HG03342 (cell line): Measurements from ENCODE around the gene FERMT2.
"Not testable (repeated sequence)": the region's sequence is repeated elsewhere in the genome, so short reads cannot be mapped to it uniquely, and the experiment has no call there.

Experiments
- ATAC-seq: cut with Tn5 transposase; IDR thresholded peaks from one replicate; pipeline ENCODE4 v1.9.1; 2021; ENCODE audit warnings: mild to moderate bottlenecking, moderate library complexity; ENCODE audit not compliant: unreplicated experiment

Gene FERMT2

DNA sequence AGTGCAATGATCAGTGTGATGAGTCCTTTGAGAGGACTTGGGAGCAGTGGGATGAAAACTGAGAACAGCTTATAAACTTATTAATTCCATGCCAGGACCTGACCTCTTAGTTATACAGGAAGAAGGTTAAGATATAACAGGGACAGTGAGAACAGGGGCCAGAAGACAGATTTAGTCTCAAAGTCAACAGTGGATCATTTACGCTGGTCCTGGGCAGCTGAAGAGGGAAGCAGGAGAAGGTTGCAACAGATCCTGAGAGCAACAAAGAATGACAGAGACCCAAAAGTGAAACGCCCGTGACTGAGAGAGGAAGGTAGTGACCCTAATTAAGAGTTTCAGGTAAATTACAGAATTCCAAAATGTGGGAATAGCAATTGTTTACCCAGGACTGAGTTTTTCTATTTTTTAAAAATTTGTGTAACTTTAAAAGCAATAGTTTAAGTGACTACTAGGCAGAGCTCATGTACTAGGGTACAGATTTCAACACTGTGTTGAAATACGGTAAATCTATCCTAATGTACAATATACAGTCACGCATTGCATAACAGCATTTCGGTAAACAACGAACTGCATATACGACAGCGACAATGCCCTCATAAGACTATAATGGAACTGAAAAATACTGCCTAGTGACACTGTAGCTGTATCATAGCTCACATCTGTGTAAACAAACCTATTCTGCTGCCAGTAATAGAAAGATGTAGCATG is 81.8 kb downstream of the FERMT2 start:
- ATAC-seq, result no peak

DNA sequence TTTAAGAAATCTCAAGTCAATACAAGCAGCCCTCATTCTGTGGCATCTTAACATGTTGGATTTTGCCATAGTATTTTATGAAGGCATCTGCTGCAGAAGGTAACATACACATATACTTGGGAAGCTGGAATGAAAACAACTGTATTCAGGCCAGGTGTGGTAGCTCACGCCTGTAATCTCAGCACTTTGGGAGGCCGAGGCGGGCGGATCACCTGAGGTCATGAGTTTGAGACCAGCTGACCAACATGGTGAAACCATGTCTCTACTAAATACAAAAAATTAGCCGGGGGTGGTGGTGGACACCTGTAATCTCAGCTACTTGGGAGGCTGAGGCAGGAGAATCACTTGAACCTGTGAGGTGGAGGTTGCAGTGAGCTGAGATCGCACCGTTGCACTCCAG is 86.0 kb downstream of the FERMT2 start:
- not testable (repeated sequence) for ATAC-seq

DNA sequence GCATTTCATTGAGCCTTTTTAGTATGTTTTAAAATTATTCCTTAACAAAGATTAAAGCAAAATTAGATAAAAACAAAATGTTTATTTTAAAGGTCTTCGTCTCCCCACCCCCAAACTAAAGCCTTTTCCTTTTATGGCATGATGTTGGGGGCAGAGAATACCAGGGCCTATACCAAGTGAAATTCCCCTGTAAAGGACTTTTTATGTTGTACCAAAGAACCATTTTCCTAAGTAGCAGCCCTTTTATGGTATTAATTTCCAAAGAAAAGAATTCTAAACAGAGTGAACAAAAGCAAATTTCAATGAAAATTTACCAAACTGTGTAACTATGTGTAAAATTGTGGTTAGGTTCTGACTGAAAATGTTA is 87.5 kb downstream of the FERMT2 start:
- ATAC-seq, result no peak

DNA sequence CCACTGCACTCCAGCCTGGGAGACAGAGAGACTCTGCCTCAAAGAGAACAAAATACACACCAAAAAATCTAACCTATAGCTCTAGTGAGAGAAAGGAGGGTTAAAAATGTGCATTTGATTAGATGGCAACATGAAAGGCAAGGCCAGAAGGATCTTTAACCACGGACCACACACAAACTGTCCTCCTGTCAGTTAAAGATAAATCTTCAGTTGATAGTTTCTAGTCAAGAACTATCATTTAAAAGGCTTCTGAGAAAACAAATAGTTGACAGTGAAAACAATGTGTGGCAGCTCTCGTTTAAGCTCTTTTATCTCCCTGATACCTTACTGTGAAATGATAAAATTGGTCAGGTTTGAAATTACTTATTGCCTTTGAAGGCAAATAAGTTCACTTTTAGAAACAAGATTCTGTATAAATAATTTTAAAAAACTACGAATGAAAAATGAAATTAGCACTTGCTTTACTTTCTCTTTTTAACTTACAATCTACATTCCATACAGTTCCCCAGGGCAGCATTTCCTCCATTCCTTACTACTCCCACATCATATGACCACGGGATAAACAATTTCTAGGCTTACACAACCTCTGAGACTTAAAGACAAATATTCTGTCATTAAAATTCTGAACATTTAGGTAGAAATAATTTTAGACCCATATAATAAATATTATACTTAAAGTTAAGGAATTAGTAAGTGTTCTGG is 88.1 kb downstream of the FERMT2 start:
- no peak for ATAC-seq

DNA sequence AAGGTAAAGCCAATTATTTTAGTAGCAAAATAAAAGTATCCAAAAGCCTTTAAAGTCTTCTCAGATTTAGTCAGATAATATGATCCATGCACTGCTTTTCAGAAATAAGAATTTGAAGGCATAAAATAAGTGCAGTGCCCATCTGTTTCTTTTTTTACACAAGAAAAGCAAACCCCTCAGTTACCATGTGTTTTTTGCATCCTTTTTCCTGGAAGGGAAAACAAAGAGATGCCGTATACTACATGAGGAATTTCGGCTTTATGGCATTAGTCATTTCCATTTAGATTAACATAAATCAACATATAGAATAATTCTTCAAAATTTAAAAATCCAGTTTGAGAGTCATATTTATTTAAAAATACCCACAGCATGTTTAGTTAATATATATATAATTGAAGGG is 89.4 kb downstream of the FERMT2 start:
- ATAC-seq, result no peak

DNA sequence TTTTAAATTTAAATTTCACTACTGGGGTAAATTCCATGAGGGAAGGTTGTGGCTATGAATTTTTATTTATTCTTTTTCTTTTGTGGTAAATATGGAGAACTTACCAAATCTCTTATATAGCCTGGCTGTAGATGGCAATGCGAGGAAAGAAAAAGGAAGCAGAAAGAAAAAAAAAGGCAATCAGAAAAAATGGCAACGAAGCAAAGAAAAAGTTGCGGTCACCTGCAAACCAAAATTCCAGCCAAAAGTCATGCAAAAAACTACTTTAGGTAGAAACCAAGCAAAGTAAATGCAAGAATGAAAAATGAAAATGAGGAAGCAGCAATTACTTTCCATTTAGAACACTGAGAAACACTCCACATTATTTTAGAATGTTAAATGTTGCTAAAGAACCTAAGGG is 89.9 kb downstream of the FERMT2 start:
- ATAC-seq, result no peak

DNA sequence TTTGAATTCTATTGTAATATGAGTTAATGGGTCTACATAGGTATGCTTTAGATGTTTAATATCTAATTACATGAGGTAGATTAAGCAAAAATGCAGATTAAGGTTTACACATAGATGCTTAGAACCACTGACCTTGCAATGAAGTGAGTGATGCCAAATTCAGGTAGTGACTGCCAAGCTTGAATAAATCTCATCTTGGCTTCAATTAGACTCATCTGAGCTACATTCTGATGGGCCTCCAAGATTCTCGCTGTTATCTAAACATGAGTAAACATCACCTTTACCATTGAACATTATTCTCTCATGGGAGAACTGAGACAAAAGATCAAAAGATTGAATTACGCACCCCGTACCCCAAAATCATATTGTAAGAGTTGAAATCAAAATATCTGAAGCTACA is 90.6 kb downstream of the FERMT2 start:
- no peak for ATAC-seq

DNA sequence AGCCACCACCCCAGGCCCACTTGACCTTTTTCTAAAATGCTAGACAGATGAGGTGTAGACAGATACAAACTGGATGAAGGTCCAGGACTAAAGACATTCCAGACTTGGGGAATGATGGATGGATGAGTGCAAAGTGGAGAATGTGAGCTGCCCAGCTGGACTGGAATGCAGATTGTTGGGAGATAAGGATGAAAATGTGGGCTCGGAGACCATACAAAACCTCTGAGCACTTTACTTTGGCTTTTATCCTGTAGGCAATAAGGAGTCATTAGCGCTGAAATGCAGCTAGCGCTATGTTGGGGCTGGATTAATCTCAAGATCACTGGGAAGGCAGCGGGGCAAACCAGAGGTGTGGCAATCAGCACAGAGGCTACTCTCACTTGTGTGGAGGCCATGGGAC is 94.7 kb downstream of the FERMT2 start:
- ATAC-seq, result no peak

DNA sequence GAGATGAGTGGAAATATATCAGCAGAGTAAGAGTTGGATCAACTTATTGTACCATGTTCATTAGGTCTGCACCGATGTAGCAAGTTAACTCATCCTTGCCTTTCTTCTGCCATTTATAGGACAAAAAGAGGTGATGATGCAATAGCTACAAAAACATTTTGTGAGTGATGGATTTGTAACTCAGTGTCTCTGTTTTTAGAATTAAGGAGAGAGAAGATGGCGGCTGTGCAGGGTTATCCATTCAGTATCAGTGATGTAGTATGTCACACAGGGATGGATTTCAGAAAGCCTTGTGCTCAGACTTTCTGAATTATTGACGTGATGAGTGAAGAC is 97.4 kb downstream of the FERMT2 start:
- ATAC-seq, result no peak

DNA sequence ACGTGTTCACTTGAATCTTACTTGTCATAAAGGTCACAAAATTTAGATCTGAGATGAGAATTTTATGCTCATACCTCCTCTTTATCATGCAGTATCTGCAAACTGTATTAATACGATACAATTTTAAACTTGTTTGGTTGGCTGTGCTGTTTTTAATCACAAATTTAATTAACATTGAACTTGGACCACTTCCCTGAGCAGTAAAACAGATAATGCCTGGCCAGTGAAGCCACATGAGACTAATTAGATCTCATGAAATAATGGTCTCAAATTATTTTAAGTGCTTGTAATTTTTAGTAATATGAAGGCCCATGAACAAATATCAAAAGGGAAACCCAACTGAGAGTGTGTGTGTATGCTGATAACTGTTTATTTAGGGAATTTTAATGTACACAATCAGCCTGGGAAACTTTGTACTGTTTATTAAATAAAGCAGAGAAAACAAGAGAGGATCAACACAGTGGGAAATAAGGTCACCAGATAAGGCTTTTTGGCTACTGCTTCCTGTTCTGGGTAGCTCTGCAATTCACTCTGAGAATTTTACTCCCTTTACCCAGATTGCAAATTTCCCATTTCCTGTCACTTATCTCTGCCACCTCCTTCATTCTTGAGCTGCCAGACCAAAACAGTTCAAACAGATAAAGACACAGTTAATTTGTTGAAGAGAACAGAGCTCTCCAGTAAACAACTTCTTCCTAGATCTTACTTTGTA is 97.9 kb downstream of the FERMT2 start:
- no peak for ATAC-seq

DNA sequence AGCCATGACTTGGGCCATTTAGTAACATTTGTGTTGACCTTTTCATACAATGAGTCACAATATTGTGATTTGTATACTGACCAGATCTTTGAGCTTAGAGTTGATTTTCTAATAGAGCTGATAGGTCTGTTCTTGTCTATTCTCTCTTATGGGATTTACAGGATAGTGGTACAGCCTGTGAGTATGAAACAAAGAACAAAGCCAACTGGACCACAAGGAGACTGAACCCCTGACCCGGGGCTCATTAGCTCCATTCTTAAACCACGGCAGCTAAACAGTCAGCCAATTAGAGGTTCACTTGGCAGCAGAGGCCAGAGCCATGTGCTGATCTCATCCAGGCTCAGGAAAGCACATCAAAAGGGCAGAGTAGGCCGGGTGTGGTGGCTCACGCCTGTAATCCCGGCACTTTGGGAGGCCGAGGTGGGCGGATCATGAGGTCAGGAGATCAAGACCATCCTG is 100.4 kb downstream of the FERMT2 start:
- no peak for ATAC-seq

DNA sequence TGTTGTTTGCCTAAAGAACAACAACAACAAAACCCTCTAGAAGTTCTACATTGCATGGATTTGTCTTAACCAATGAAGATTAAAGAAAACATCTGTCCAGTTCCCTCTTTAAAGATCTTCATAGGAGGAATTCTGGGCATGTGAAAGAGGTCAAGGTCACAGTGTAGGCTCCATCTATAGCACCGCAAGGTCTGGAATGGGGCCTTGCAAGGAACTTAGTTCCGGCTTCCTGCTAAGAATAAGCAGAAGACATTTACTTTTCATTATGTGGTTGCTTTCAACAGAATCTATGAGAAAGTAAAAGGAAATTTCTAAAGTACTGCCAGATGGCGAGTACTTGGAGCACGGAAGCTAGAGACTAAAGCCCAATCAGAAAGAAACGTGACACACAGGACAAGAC is 102.2 kb downstream of the FERMT2 start:
- ATAC-seq, result no peak

DNA sequence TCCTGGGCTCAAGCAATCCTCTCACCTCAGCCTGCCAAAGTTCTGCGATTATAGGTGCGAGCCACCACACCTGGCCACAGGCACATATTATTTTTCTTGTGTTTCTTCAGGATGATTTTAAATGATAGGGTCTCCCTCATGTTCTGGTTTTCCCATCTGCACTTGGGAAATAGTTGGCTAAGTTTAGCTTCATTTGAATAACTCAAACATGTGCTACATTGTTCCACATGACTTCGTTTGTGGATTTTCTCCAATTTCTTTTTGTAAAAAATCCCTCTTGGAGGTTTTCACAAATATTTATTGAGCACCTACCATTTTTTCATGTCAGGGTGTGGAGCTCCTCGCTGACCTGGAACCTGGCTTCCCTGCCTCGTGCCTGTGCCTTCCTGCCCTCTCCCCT is 104.3 kb downstream of the FERMT2 start:
- no peak for ATAC-seq

DNA sequence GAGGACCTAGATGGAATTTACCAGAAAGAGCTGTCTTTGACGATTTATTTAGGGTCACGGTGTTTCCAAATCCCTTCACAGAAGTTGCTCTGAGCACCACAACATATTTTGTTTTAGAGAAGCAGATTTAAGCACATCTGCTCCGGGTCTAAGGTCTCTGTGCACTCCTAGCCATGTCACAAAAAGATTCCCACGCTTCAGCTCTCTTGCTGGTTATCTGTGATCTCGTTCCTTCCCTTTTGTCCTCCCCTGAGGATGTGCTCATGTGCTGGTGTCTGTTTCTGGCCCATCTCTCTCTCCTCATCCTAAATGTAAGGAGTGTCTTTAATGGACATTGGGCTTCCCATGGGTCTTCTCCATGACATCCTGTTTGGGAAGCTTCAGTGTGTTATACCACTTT is 105.8 kb downstream of the FERMT2 start:
- ATAC-seq, result no peak

DNA sequence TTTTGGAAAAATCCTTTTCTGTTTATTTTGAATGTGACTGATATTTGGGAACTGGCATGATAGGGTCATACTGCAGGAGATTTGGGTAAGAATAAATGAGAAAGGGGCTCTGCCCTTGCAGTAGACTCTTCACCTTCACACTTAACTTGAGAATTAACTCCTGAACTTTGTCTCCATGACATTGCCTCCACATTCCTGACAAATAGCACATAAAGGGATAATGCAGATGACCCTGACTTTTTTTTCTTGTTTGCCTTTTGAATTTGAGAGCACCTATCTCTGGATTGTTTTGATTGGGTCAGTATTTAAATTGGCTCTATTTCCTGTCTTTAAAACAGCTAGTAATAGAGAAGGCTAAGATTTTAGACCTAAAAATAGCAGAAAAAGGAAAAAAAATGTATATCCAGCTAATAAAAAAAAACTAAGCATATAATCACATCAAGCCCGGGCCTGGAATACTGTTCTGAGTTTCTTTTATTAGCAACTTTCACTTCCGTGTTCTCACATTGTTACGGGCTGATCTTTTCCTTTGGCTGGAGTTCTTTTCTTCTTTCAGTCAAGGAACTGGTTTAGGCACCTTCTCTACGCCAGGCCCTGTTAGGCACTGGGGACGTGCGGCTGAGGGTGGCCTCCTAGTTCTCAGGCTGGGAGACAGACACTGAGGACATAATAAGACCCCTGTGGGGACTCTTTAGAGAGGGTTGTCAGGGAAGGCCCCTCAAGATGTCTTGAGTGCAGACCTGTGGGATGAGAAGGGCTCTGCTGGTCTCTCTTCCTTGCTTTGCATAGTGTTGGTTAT is 106.4 kb downstream of the FERMT2 start:
- ATAC-seq, result no peak

DNA sequence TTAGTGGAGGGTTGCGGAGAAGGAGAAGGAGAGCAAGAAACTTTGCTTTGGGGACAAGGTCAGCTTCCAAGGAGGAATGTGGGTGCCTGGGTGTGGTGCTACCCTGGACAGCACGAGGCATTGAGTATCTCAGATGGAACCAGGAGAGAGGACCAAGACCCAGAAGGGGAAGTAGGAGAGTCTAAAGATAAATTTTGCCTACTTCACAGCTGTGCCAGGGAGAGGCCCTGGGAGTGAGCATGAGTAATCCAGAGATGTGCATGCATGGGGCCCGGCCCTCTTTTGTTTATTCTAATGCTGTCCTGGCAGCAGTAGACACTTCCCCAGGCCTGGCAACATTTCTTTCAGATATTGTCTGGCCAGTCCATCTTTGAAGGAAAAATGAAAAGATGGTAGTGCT is 110.0 kb downstream of the FERMT2 start:
- ATAC-seq, result no peak

DNA sequence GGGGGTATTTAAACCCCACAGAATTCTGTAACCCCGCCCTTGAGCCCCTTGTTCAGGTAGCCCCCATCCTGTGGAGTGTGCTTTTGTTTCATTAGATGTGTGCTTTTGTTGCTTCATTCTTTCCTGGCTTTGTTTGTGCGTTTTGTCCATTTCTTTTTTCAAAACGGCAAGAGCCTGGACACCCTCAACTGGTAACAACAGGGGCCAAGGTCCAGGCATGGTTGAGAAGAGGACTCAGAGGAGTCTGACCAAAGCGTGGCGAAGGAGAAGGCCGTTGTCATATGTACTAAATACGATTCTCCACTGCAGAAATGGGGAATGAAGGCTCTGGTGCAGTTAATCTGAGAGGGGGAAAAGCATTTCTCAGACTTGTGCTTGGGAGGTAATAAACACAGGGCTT is 113.4 kb downstream of the FERMT2 start:
- ATAC-seq, result no peak

DNA sequence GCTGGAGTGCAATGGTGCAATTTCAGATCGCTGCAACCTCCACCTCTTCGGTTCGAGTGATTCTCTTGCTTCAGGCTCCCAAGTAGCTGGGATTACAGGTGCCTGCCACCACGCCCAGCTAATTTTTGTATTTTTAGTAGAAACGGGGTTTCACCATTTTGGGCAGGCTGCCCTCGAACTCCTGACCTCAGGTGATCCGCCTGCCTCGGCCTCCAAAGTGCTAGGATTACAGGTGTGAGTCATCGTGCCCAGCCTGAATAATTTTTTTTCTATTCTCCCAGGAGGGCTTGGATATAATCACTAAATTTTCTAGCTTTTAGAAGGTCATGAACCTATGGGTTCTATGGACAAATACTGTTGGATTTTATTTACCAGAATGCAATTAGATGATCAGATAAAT is 114.8 kb downstream of the FERMT2 start:
- ATAC-seq, result no peak

DNA sequence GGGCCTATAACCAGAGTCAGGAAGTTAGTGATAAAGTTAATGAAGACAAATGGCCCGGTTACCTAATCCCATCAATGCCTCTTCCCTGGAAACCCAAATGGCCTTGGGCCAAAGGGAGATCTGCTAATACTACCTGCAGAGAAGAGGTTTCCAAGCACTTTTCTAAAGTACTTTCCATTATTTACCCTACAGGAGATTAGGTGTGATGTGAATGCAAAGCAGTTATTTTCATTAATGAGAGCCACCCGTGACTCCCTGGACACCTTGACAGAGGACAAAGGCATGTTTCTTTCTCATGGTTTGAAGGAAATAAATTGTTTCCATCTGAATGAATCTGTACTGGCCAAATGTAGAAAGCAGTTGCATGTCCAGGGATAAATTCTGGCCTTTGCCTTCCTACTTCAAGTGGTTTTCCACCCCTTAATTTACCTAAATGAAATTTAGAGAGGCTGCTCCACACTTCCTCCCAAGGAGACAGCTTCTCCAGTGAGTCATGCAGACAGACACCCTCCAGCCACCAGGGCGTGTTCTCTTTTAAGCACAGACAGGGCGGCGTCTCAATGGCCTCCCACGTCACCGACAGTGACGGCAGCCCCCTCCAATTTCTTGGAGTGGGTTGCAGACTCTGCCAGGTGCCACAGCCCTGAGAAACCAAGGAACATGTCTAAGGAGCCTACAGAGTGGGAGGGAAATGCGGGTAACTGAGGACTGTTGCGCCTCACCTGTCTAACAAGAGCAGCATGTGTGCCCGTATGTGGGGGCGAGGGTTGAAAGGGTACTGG is 115.5 kb downstream of the FERMT2 start:
- ATAC-seq, result no peak

DNA sequence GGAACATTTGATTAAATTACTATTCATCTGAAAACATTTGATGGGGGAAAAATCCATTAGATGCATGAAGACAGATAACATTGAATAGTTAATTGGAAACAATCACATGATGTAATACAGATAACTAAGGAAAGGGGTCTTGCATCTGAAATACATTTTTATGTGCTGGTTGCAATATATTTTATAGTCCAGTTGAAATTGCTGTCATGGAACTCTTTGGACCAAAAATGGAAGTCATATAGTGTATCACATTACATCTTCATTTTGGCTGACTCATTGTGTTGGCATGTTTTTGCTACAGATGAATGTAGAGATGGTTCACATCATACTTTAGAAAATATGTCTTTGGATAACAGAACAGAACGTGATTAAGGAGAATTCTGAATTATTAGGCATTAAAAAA is 116.4 kb downstream of the FERMT2 start:
- ATAC-seq, result no peak

DNA sequence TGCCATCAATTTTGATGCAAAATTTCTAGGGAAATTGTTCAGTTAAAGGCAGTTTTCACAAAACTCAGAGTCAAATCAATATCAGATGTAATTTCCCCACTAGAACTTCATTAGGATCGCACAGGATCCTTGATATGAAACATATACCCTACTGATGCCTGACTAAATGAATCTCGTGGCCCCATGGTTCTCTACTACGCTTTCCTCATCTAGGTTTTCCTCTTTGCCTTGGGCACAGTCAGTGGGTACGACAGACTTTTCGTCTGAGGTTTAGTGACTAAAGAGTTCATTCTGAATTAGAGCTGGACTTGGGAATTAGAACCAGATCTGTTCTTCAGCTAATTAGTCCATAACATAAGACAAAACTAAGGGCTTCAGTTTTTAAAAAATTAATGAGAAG is 117.0 kb downstream of the FERMT2 start:
- ATAC-seq, result no peak
